BE2C (cell line): ENCODE data around the gene SPATA6.

ENCODE experiments used
- DNase-seq: peaks from one replicate; pipeline ENCODE4 v3.0.0-alpha.2; 2020
- H3K27me3 ChIP-seq: fragments of 250-450 bp; sonication (Bioruptor Pico); 2 replicates; pipeline ENCODE4 v1.5.1; 2020; ENCODE audit warnings: mild to moderate bottlenecking
- H3K36me3 ChIP-seq: fragments of 250-450 bp; sonication (Bioruptor Pico); 2 replicates; pipeline ENCODE4 v1.5.1; 2020; ENCODE audit warnings: mild to moderate bottlenecking
- H3K4me1 ChIP-seq: fragments of 250-450 bp; sonication (Bioruptor Pico); 2 replicates; pipeline ENCODE4 v1.5.1; 2020
- H3K4me3 ChIP-seq: 2 replicates; pipeline ENCODE4 v1.5.1; 2011; ENCODE audit warnings: low read depth, low read length
- H3K9me3 ChIP-seq: fragments of 250-450 bp; sonication (Bioruptor Pico); 2 replicates; pipeline ENCODE4 v1.5.1; 2020
- CTCF ChIP-seq: IDR thresholded peaks from 2 replicates; pipeline ENCODE4 v1.5.1; 2012; ENCODE audit warnings: mild to moderate bottlenecking, low read depth, low read length

Gene SPATA6

GRCh38 chr1:48495911-48496310 lies 23.9 kb upstream of the SPATA6 start:
- H3K4me3 ChIP-seq = no peak overlapping the region
- no peaks in the 10 kb centered on the region for H3K4me1 ChIP-seq
- no peak for TF ChIP-seq CTCF
- H3K36me3 ChIP-seq = no peaks in the 10 kb centered on the region
- no peaks in the 10 kb centered on the region for H3K9me3 ChIP-seq
- no peaks in the 10 kb centered on the region for H3K27me3 ChIP-seq
- DNase-seq = no peak

DNA sequence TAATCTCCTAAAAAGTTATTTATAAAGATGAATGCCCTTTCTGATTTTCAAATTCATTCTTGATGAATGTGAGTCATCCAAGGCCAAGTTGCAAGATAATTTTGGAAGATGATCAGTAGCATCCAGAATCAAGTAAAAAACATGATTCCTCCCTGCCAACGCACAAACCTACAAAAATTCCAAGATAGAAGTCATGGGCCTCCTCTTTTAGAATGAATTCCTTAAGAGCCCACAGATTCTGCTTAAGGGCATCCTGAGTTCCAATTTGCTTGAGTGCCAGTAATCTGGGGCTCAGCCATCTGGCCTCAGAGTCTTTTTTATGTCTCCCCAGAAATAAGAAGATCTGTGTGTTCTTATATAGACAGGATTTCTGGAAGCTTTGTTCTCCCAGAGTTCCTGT lies 23.2 kb upstream of the SPATA6 start:
- no peak for TF ChIP-seq CTCF
- Histone ChIP-seq H3K27me3 (no peaks in the 10 kb centered on the region), H3K36me3 (no peaks in the 10 kb centered on the region), H3K9me3 (no peaks in the 10 kb centered on the region), H3K4me1 (no peaks in the 10 kb centered on the region), H3K4me3 (no peak overlapping the region)
- no peak for DNase-seq

DNA sequence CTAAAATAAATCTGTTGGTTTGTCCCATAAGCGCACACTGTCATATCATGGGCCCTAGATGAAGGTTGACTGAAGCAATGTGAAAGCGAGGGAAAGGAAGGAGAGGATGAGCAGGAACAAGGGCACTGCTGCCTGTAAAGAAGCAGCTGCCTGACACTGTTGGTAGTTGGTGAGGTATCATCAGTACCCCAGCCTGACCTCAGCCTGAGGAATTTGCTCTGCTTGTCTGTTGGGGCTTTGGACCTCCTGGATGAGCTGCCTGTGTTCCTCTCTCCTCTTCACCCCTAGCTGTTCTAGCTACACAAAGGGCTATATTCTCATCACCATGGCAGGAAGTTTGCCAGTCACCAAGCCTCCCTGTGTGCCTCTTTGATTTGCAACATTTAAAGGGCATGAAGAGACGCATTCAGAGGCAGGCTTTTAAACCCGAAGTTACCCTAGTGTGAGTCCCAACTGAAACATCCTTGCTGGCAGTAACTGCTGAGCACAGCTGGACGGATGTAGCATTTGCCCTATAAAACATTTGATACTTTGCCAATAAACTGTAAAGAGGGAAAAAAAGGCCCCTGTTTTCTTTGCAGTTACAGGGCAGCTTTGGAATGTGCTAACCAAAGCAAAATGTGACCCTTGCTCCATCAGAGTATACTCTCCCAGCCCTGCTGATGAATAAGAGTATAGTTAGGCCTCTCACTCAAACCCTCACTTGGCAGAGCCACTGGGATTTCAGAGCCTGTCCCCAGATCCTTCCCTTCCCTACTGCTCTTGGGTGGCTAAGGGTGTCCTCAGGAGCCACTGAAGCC lies 22.2 kb upstream of the SPATA6 start:
- no peak for DNase-seq
- H3K4me3 ChIP-seq = no peak overlapping the region

DNA sequence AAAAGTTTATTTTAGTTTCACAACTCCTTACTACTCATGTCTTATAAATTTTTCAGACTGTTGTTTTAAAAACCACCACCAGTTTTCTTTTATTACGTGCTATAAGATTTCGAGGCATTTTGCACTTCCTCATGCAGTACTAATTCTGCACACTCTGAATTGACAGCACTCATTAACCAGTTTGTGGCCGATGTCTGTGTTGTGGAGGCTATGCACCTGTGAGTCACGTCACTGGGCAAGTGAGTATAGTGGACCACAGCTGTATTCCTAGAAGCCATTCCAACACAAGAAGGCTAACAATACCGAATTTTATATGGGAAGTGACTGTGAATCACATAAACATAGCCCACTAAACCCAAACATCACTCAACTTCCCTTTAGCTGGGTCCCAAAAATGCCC lies 21.0 kb upstream of the SPATA6 start:
- TF ChIP-seq CTCF = no peak
- H3K4me3 ChIP-seq = no peak overlapping the region
- H3K36me3 ChIP-seq = no peaks in the 10 kb centered on the region
- no peaks in the 10 kb centered on the region for H3K4me1 ChIP-seq
- no peaks in the 10 kb centered on the region for H3K9me3 ChIP-seq
- no peak for DNase-seq
- no peaks in the 10 kb centered on the region for H3K27me3 ChIP-seq

More for the DNA sequence above, 22.2 kb upstream of the SPATA6 start:
- no peaks in the 10 kb centered on the region for H3K9me3 ChIP-seq
- TF ChIP-seq CTCF = no peak
- H3K36me3 ChIP-seq = no peaks in the 10 kb centered on the region
- no peaks in the 10 kb centered on the region for H3K4me1 ChIP-seq
- no peaks in the 10 kb centered on the region for H3K27me3 ChIP-seq

- no peak for TF ChIP-seq CTCF
- H3K4me1 ChIP-seq = no peaks in the 10 kb centered on the region
- H3K36me3 ChIP-seq = no peaks in the 10 kb centered on the region
Observed at GRCh38 chr1:48492392-48492791, 20.4 kb upstream of the SPATA6 start.

GRCh38 chr1:48488721-48489120 lies 16.7 kb upstream of the SPATA6 start:
- Histone ChIP-seq H3K27me3 (no peaks in the 10 kb centered on the region), H3K36me3 (no peaks in the 10 kb centered on the region), H3K4me3 (no peak overlapping the region), H3K9me3 (no peaks in the 10 kb centered on the region), H3K4me1 (no peaks in the 10 kb centered on the region)
- TF ChIP-seq CTCF = no peak
- DNase-seq = no peak

More at GRCh38 chr1:48492392-48492791, 20.4 kb upstream of the SPATA6 start:
- Histone ChIP-seq H3K4me3 (no peak overlapping the region), H3K27me3 (no peaks in the 10 kb centered on the region), H3K9me3 (no peaks in the 10 kb centered on the region)
- no peak for DNase-seq
